Measurements from ENCODE around the gene MYO1D.
A peak's percentile ranks its signal among the peaks of the same experiment; 100 is the strongest.

The MYO1D gene

DNA sequence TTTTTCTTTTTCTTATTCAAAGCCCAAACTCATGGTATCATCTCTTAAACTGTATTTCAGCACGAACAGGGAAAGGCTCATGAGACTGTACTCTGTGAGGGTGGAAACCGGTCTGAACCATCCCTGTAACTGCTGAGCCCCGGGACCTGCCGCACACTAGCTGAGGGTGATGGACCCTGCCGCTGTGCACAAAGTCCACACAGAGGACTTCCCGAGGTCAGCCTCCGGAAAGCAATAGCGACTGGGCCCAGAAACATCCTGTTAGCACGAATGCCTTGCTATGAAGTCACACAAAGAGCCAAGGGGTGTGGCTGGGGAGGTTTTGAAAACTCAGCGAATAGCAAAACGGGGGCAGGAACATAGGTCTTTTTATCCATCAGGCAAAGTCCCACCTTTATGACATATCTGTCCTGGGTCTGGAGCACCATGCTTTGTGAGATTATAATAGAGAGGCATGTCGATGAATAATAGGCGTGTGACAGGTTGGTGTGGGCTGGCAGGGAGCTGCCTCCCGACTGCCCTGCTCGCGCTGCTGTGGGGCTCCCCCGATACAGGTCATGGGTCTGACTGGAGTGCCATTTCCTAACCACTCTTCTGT lies 356.7 kb downstream of the MYO1D start:
- peak; percentile 54 to 58 for DNase-seq

- DNase-seq, result peak; percentile 67 to 72
These were observed 357.5 kb downstream of the MYO1D start for GRCh38 chr17:32519228-32520103.

DNA sequence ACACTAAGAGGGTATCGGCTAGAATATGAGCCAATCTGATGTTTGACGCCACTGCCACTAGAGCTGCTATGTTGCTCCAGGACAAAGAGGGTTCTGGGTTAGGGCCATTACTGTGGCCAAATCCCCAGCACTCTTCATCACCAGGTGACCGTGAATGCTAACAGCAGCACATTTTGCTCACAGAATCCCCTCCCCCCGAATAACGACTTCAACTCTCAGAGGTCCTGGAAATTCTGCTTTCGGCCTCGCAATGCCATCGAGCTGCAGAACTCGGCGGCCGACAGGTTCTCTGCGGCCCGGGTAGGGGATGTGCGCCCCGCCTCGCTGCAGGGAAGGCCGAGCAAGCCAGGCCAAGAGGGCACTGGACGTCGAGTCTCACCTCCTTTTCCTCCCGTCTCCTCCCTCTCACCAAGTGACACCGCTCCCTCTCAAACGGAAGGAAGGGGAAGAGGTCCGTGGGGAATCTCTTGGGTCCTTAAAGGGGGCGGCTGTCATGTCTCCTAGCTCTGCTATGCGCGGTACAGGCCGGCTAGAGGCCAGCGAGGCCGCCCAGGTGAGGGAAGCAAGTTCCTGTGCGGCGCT lies 358.2 kb downstream of the MYO1D start:
- DNase-seq, result no peak

DNA sequence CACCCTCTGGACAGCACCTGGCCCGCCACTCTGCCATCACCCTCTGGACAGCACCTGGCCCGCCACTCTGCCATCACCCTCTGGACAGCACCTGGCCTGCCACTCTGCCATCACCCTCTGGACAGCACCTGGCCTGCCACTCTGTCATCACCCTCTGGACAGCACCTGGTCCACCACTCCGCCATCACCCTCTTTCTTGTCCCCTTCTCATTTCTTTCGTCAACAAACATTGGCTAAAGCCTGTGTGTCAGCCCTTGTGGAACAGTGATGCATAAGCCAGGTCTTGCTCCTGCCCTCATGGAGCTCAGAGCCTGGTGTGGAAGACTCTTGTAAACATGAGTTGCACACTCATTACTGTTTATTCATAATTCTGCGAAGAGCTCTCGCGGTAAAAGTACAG lies 358.9 kb downstream of the MYO1D start:
- no peak for DNase-seq

GRCh38 chr17:32516940-32517701 lies 359.8 kb downstream of the MYO1D start:
- DNase-seq, result no peak

GRCh38 chr17:32516450-32516849 lies 360.5 kb downstream of the MYO1D start:
- no peak for DNase-seq

GRCh38 chr17:32515677-32516383 lies 361.1 kb downstream of the MYO1D start:
- no peak for DNase-seq

DNA sequence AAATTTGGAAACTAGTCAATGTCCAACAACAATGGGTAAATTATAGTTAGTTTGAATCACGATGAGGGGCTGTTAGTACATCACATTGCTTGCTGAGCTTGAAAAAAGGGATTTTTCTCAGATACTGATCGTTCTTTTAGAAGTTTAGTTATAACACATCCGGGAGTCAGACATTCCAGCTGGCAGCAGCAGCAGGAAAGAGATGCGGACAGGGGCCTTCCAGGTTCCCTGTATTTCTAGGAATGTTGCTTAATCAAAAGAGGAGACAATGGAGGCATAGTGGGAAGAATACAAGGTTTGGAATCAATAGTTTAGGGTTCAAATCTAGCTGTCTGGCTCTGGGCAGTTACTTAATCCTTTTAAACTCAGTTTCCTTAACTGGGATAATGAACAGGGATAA lies 362.3 kb downstream of the MYO1D start:
- no peak for DNase-seq

- DNase-seq, result no peak
These were observed 363.3 kb downstream of the MYO1D start for GRCh38 chr17:32513579-32513978.

DNA sequence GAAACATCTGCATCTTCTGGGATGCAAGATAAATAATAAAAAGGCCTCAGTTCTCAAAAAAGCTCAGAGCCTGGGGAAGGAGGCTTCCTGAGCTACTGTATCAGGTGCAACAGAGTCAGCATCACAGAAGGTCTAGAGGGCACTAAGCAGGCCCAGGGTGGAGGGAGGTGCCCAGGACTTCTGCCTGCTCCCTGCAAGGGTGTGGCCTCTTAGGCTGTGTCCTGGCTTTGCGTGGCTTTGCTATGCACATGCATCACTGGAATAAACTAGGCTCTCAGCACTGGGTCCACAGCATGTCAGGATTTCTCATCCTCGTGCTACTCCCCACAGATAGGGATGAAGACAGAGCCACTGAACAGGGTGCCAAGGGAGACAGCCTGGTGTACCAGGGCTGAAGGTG lies 364.6 kb downstream of the MYO1D start:
- DNase-seq, result no peak

DNA sequence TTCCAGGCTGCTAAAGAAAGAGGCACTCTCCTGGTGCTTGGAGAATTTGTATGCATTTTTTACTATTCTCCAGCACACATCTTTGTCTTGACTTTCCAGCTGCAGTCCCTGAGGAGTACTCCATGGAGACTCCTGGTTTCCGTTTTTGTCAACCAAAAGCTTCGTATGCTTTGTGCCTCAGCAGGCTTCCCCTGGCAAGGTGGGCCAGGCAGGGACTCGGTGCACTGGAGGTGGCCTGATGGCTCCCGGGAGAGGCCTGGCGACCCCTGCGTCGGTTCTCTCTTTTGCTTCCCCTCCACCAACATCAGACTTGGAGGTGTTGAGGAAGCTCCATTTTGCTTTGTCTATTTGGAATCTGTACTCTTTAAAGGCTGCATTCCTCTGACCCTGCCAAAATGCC lies 366.5 kb downstream of the MYO1D start:
- no peak for DNase-seq

DNA sequence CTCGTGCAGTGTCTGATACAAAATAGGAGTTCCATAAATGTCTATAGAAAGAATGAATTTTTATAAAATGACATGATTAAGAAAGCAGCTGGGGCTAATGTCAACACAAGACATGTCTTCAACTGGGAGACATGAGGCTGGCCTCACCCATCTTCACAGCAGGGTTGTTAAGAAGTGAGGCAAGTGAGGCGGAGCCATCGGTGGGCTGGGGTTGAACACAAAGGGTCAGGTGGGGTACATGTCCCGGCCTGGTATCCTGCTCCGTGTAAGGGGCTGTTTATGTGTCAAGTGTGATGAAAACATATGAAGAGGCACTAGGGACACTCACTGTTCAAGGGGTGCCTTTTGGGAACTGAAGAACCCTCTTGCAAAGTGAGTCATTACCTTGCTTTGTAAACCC lies 368.0 kb downstream of the MYO1D start:
- no peak for DNase-seq

DNA sequence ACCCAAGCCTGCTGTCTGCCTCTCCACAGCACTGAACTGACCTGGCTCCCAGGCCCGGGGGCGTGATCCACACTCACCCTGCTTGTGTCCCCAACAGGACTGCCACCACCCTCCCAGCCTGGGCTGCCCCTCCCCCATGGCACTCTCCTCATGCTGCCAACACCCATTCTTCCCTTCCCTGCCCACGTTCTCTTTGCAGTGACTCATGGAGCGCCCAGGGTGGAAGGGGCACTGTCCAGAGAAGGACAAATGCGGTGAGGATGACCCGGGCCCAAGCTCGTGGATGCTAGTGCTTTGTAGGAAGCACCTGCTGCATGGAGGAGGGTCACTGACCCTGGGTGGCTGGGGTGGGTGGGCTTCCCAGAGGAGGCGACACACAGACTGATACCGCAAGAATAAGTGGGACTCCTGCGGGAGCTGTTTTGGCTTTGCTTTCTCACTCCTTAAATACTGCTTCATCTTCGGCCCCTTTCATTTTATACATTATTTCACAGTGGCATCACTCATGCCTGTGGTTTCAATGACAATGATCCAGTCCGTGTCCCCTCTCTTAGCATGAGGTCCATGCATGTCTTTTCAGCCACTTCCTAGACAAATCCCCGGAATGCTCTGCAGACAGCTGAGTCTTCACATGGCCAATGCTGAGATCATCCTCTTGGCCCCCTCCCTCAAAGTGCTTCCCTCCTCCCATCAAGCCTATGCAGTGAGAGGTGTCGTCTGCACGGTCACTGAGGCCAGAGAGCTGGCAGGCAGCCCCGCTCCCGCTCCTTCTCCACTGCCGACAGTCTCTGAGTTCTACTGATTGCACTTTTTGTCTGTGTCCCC lies 372.5 kb downstream of the MYO1D start:
- DNase-seq, result no peak

GRCh38 chr17:32503251-32504165 lies 373.4 kb downstream of the MYO1D start:
- no peak for DNase-seq

DNA sequence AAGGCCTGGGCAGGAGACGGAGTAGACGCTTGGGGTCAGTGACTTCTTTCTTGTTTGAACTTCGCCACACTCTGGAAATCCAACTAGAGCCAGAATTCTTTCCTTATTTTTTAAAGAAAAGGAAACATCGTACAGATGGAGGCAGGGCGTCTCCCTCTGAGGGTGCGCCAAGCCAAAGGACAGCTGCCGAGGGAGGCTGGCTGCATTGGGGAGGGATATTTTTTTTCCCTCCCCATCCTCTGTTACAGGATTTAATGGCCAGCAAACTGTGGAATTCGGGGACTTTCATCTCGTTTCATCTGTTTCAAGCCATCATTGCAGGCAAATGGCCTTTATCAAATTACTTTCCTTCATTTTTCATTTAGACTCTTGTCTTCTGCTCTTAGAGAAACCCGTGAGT lies 374.2 kb downstream of the MYO1D start:
- DNase-seq, result no peak

GRCh38 chr17:32502013-32502412 lies 374.9 kb downstream of the MYO1D start:
- no peak for DNase-seq

- no peak for DNase-seq
These were observed 378.5 kb downstream of the MYO1D start for GRCh38 chr17:32498391-32498790.

DNA sequence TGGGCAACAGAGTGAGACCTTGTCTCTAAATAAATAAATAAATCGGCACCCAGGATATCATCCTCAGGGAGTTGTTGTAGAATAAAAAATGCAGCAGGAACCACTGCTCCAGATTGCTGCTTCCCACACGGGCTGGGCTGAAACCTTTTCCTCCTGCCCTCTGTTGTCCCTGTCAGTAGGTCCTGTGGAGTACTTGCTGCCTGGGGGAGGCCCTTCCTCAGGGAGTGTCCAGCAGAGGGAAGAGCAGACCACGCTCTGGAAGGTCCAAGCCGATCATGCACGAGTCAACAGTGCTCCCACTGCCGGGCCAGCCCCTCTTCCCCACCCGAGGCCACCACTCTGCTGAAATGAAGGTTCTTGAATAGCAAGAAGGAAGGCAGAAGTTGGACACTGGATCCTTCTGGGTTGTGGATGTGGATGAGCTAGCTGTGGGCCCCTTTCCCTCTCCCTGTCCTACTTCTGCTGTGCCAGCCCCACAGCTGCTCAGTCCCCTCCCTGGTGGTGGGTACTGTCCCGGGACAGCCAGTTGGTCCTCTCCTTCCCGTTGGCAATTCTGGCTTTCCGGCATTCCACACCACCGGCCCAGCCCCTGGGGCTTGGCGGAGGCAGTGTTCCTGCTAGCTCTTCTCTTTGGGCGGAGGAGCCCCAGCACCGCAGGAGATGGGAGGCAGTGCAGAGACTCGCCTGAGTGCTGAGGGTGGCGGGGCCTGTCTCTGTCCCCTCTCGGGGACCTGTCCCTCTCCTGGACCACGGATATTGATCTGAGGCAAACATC lies 379.3 kb downstream of the MYO1D start:
- DNase-seq, result no peak

DNA sequence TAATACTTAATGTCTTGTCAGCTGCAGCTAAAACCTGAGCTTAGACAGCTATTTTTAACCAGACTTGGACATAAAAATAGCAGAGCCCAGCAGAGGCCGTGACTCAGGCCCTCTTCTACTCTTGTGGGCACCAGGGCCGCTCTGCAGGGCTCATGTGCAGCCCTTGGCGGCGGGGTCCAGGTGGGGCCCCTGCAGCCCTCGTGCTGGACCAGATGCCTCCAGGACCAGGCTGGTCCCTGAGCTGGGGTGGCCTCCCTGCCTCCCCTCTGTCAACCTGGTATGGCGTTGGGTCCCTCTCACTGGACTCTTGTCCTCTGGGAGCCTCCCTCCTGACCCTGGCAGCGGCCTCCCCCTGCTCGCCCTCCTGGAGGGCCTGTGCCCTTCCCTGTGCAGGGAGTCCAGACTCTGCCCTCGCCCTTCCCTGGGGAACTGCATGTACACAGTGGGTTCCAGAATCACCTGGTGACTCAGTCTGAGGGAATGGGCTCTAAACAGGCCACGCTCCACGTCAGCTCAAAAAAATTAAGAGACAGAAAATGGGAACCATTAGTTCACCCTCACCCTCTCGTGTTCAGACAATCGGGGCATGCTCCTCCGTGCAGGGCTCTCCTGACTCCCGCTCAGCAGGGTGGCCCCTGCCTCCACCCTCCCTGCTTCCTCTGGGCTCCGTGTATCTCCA lies 380.4 kb downstream of the MYO1D start:
- no peak for DNase-seq

All from stimulated activated CD4-positive, alpha-beta T cell treated with anti-CD3 and anti-CD28 coated beads, Interleukin-2, amount 100 ng/mL, for 24 hours (primary cell).